GM12891 (cell line): ENCODE data around the gene PTGIS.

ENCODE experiments used
- POLR2A ChIP-seq: IDR thresholded peaks from 2 replicates; pipeline ENCODE4 v1.6.1; 2011; ENCODE audit warnings: low read depth, low read length, control low read depth
- POLR2AphosphoS5 ChIP-seq: IDR thresholded peaks from 2 replicates; pipeline ENCODE4 v1.6.1; 2011; ENCODE audit warnings: low read depth, low read length, control low read depth

- TF ChIP-seq POLR2A (no peak), POLR2AphosphoS5 (no peak)
Observed at GRCh38 chr20:49570161-49570827, 2.4 kb upstream of the PTGIS start.
